GM20000 (cell line): ENCODE data around the gene OR2K2.

Experiments
- DNase-seq: peaks from one replicate; pipeline ENCODE4 v3.0.0; 2012; ENCODE audit warnings: low spot score
- TF ChIP-seq, protein P1 (sequence below): IDR thresholded peaks from 2 replicates; pipeline ENCODE4 v1.5.1; 2012; ENCODE audit warnings: mild to moderate bottlenecking, control low read depth; ENCODE audit errors: extremely low read depth, missing control alignments

Gene OR2K2, protein sequence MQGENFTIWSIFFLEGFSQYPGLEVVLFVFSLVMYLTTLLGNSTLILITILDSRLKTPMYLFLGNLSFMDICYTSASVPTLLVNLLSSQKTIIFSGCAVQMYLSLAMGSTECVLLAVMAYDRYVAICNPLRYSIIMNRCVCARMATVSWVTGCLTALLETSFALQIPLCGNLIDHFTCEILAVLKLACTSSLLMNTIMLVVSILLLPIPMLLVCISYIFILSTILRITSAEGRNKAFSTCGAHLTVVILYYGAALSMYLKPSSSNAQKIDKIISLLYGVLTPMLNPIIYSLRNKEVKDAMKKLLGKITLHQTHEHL

DNA sequence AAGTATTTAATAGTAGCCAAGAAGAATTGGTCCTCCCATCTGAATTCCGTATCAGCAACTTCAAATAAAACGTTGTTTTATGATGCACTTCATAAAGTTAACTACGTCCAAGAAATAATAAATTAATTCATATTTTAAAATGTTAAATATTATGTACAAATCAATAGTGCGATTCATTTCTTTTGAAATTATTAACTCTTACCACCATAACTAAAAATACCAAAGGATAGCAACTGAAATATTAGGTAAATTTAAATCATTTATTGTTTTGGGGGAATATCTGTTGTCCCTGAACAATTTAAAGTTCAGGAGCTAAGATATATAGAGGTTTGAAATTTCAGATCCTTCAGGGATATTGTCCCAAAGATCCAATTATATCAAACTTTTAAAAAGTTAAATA, at the start of gene OR2K2:
TSS of gene OR2K2 (minus strand) at position 101 of the 400 bp plus-strand sequence. CDS start 1,791 bp downstream, outside the sequence.
- TF ChIP-seq, protein P1, sequence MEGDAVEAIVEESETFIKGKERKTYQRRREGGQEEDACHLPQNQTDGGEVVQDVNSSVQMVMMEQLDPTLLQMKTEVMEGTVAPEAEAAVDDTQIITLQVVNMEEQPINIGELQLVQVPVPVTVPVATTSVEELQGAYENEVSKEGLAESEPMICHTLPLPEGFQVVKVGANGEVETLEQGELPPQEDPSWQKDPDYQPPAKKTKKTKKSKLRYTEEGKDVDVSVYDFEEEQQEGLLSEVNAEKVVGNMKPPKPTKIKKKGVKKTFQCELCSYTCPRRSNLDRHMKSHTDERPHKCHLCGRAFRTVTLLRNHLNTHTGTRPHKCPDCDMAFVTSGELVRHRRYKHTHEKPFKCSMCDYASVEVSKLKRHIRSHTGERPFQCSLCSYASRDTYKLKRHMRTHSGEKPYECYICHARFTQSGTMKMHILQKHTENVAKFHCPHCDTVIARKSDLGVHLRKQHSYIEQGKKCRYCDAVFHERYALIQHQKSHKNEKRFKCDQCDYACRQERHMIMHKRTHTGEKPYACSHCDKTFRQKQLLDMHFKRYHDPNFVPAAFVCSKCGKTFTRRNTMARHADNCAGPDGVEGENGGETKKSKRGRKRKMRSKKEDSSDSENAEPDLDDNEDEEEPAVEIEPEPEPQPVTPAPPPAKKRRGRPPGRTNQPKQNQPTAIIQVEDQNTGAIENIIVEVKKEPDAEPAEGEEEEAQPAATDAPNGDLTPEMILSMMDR, result no peak
- no peak for DNase-seq

DNA sequence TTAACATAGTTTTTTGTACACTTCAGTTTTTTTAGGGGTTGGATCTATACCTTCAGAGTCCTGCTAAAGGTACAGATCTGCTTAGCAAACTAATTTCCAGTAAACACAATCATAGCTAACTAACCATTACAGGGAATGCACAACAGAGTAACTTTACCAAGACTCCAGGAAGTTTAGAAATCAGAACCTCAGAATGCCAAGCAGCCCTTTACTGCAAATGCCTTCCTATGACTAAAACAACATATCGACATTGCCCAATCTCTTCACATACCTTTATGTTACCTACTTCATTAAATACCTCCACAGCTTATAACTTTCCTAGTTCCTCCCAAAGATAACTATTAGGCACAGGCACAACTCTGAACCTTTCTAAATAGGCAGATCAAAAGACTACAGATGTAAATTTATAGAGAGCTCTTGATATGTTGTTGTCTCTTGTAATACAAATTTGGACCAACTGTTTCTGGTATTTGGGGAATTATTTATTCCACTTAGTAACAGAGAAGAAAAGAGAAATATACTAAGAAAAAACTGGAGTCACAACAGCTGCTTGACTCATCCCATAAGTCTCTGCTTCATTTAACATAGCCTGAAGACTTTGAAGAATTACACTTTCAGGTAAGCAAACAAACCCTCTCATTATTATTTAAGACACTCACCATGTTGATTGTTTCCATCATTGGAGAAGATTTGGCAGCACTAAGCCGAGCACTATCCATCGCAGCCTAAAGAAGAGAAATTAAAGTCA, 46.0 kb upstream of the OR2K2 start:
- TF ChIP-seq, protein P1, result no peak
- no peak for DNase-seq

DNA sequence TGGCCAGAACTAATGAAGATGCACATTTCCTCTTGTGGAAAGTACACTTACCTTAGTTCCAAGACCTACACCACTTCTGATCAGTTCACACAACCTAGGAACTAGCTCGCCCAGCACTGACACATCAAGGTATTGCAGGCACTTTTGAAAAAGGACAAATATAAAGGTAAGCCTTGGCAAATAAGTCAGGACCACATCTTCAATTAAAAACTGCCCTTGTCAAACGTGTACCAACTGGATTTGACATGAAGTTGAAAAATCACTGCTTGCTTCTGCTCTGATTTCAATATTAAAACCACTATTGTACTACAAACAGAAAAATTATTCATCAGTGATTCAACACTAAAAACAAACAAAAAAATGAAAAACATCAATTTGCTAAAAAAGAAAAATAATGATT, 45.0 kb upstream of the OR2K2 start:
- TF ChIP-seq, protein P1, result no peak
- DNase-seq, result no peak

DNA sequence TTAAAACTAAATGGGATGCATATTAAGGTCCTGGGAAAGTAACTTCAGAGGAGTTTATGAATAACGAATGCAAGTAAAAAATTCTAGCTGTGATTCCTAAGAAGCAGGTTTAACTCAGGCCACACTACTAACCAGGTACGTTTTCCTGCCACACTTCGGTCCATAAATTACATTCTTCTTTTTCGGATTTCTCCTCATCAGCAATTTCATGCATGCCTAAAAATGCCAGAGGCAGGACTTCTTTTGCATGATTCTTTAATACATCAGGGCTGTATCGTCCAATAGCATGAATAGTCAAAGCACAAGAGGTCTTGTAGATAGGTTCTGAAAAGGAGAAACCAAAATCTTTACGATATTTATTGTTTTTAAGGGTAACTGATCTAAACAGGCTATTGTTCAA, 42.3 kb upstream of the OR2K2 start:
- DNase-seq, result no peak
- TF ChIP-seq, protein P1, result no peak

DNA sequence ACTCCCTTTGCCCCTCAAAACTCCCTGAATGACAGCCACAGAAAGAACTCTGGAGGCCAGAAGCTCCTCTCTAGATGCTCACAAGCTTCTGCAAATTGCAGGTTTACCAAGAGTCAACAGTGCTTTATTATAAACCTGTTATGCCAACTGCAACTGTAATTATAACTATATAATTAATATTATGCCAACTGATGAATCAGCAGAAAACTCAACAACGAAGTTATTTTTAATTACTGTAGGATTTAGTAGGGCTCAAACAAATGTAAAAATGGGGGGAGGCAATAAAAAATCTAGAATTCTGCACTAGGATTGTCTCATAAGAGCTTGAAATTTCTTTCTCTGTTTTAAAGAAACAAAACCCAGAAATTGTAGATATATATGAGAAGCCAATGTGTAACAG, 37.0 kb upstream of the OR2K2 start:
- TF ChIP-seq, protein P1, result no peak

DNA sequence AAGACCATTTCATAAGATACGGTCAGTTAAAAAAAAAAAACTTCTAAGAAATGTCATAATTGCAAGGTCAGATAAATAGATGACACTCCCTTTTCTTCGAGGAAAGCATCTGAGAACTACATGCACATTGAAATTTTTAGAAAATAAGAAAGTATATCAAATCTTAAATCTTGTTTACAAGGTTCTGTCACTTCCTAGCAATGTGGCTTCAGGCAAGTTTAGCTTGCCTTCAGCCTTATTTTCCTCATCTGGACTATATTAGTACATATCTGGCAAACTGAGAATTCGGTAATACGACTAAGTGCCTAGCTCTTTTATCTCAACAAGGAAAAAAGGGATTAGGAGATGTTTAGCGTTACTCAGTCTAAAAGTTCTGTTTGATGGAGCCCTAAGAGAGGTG, 32.5 kb upstream of the OR2K2 start:
- DNase-seq, result no peak
- TF ChIP-seq, protein P1, result no peak

More for the DNA sequence above, 37.0 kb upstream of the OR2K2 start:
- DNase-seq, result no peak

DNA sequence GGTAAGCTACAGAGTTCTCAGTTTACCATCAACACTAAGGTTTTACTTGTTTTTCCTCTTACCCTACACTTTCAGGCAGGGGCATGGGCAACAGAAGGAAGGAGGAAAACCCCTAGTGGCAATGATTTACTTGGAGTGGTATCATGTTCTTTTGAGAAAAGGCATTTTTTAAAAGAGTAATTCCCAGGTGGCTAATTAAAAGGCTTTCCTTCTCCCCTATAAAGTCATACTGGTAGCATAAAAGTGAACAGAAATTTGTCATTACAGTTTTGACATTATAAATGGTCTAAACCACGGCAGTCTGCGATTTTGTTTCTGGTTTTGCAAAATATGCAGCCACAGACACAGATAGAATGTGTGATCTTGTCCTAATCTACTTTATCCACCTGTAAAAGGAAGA, 30.9 kb upstream of the OR2K2 start:
- TF ChIP-seq, protein P1, result no peak
- DNase-seq, result no peak
